Hippocampal formation (tissue), 2 donors: ENCODE results near the gene MTERF1.
A peak's percentile ranks its signal among the peaks of the same experiment; 100 is the strongest.
"Not testable (repeated sequence)": the region's sequence is repeated elsewhere in the genome, so short reads cannot be mapped to it uniquely, and the experiment has no call there.

ENCODE experiments used
- DNase-seq, 2 donors: peaks; one replicate each; lab custom pipeline; 2025; lab: John Stamatoyannopoulos, UW

Gene MTERF1

DNA sequence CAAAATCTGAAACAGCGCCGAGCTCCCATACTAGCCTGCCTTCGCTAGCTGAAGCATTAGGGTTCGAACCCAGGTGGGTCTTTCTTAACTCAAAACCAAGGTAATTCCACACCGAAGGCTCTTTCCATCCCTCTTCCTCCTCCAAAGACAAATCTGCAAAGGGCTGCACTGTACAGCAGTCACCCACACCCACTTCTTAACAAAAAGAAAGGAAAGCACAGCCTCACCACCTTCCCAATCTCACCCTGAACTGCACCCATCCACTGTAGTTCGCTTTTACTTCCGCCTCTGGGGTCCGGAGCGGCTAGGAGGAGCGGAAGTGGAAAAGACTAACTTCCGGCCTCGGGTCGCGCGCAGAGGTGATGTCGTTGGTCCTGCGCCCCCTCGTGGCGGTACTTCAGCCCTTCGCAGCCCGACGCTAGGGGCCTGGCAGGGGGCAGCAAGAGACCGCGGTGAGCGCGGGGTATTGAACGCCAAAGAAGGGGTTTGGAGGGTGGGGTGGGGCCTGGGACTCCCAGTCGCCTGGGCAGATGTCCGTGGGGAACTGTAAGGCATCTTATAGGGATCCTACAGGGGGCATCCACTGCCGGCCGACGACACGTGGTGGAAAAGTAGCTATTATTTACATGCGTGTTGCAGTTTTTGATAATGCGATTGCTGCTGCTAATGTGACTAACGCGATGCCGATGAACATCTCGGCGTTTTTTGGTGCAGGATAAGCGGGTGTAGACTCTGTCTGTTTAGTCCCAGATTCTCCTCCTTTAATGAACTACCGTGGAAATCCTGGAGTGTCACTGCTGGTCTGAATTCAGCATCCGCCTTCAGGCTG lies at the start of gene MTERF1:
TSS of gene MTERF1 (minus strand) at position 290 of the 829 bp plus-strand sequence. CDS start 619 bp downstream, outside the sequence.
- DNase-seq = peak; percentile 84 to 89

DNA sequence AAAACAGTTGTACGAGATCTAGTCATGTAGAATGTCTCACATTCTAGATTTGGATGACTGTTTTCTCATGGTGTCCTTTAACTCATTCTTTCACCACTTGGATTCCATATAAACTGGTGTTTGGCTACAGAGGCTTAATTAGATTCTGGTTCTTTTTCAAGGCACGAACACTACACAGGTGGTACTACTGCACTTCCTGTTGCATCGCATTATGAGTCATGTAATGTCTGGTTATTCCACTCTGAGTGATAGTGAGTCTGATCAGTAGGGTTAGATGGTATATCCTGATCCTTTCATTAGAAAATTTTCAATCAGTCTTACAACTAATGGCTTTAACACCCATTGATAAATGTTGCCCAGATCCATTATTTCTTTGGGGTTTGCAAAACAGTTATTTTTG lies 49.0 kb upstream of the MTERF1 start:
- no peak for DNase-seq

DNA sequence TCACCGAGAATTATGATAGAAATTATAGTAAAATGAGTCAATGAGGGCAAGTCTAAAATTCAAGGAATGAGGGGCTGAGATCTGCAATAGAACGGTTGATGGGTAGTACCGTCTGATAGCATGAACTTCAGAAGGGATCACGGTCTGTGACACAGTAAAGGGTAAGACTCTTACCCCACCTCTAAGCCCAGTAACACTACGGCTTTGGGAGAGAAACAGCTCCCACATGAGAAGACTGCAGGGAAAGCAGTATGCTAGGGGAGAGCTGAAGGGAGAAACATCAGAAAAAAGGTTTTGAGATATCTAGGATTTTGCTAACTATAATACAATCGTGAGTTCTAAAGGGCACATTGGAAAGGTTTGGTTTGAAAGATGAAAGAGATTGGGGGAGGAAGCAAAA lies 47.4 kb upstream of the MTERF1 start:
- DNase-seq = no peak

DNA sequence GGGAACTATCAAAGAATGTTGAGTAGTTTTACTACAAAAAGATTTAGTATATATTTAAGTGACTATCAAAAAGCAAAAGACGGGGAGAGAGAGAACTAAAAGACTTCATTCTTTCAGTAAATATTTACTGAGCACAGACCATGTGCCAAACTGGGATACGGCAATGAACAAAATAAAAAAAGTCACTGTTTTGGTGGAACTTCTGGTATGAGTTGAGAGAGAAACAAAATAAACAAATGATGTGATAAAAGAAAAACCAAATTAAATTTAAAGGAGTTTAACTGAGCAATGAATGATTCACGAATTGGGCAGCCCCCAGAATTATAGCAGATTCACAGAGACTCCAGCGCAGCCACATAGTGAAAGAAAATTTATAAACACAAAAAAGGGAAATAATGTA lies 42.4 kb upstream of the MTERF1 start:
- no peak for DNase-seq

GRCh38 chr7:91918356-91918755 lies 37.9 kb upstream of the MTERF1 start:
- no peak for DNase-seq

GRCh38 chr7:91916051-91916440 lies 35.5 kb upstream of the MTERF1 start:
- DNase-seq = no peak

GRCh38 chr7:91915401-91916050 lies 35.0 kb upstream of the MTERF1 start:
- DNase-seq = no peak

DNA sequence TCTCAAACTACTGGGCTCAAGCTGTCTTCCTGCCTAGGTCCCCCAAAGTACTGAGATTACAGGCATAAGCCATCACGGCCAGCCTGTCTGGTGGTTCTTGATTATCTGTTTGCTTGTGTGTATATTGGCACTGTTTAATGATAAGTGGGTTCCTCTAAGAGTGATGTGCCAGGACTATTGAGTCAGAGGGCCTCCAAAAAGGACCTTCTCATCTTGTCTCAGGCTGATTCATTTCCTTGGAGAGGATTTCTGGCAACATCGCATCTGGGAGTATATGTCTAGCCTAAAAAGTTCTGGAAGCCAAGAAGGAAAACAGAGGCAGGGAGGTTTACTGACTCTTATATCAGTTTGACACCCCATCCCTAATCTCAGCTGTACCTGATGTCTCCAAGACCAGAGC lies 33.1 kb upstream of the MTERF1 start:
- no peak for DNase-seq

GRCh38 chr7:91912494-91912893 lies 32.0 kb upstream of the MTERF1 start:
- no peak for DNase-seq

DNA sequence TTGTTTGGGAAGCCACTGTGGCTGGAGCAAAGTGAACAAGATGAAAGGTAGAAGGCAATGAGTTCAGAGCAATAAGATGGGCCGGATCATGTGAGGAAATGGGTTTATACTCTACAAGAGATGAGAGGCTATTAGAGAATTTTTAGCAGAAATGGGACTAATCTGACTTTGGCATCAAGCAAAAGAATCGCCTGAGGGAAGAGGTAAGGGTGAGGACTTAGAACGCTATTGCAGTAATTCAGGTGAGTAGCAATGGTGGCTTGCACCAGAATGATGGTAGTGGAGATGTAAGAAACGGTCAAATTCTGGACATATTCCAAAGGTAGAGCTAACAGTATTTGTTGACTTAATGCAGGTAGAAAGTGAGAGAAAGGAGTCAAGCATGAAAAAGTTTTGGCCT lies 30.6 kb upstream of the MTERF1 start:
- no peak for DNase-seq

GRCh38 chr7:91910171-91910570 lies 29.7 kb upstream of the MTERF1 start:
- no peak for DNase-seq

DNA sequence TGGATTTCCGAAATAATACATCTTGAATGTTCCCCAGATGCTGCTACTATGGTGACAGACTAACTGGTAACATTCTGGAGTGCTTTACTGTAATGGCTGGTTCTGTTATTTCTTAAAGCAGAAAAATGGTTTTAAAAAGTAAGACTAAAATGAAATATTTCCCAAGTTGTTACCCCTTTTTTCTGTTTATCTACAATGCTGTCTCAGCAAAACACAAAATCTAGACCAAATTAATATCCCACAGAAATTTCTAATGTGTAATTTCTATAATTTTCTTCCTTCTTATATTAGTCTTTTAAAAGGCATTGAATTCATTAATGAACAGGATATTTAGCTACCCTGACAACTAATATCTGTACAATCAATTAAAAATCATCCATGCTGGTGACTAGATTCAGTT lies 19.1 kb upstream of the MTERF1 start:
- no peak for DNase-seq

GRCh38 chr7:91898240-91898992 lies 17.9 kb upstream of the MTERF1 start:
- DNase-seq = no peak

GRCh38 chr7:91894781-91895480 lies 14.4 kb upstream of the MTERF1 start:
- DNase-seq = no peak

DNA sequence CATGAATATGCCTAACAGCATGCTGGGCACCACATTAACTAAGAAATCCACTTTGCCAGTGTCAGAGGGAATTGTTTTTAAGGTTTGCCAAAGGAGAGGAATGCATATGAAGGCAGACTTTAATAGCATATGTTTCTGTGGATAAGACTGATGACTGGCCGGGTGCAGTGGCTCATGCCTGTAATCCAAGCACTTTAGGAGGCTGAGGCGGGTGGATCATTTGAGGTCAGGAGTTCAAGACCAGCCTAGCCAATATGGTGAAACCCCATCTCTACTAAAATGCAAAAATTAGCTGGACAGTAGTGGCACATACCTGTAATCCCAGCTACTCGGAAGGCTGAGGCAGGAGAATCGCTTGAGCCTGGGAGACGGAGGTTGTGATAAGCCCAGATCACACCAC lies 13.2 kb upstream of the MTERF1 start:
- DNase-seq = not testable (repeated sequence)

DNA sequence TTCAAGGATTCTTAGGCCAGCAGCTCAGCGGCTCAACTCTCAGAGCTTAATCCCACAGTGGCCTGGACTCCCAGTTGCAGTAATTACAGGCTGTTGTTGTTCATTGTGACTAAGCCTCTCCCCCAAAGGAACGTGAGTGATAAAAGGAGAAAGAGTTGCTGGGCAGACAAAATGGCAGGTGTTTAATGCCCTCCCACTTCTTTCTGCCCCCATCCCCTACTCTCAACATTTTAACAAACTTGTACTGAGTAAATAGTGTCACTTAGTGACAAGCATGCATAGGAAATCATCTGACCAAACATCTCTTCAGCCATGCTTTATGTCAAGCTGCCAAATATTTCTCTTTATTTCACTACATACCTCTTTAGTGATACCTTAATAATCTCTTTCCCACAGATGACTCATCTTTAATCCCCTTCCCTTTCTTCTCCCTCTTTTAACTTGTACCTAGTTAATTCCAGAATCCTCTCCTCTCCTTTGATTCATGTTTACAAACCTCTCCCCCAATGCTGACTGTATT lies 12.4 kb upstream of the MTERF1 start:
- no peak for DNase-seq

DNA sequence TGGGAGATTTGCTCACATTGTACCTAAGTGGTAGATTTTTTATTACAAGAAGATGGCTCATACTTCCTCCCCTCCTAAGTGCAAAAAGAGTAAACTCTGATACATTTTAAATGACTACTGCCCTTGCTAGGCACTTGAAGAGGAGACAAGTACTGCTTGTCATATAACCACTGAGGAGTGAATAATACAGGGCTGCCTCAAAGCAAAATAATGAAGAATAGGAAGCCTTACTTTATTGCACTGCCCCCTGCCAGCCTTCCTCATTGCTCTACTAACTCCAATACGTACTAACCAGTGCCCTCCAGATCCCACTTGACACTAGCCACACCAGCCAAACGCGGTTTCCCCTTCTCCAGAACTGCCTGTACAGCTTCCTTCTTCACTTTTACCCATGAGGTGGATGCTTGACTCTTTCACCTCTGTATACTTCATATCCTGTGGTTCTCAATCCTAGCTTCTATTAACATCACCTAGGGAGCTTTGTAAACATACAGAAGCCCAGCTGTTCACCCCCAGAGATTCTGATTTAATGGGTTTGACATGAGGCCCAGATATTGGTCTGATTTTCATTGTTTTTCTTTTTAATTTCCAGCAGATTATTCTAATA lies 11.7 kb upstream of the MTERF1 start:
- no peak for DNase-seq

GRCh38 chr7:91888271-91889175 lies 8.0 kb upstream of the MTERF1 start:
- not testable (repeated sequence) for DNase-seq

- not testable (repeated sequence) for DNase-seq
These were observed 7.1 kb upstream of the MTERF1 start for GRCh38 chr7:91887336-91888213.
